OCI-LY1 (cell line): ENCODE data around the gene R3HDM1.
"Not testable (repeated sequence)": the region's sequence is repeated elsewhere in the genome, so short reads cannot be mapped to it uniquely, and the experiment has no call there.

Experiments
- H2AFZ ChIP-seq: fragments of 200-600 bp; sonication (generic), shearing (Covaris generic); 2 replicates; pipeline ENCODE4 v1.6.0; 2014; ENCODE audit warnings: antibody characterized with exemption, mild to moderate bottlenecking, low read length
- H3F3A ChIP-seq: fragments of 200-600 bp; sonication (generic), shearing (Covaris generic); 2 replicates; pipeline ENCODE4 v1.6.0; 2014; ENCODE audit warnings: mild to moderate bottlenecking, antibody characterized with exemption, low read length, moderate library complexity; ENCODE audit not compliant: insufficient read depth
- H3K27ac ChIP-seq: fragments of 200-600 bp; sonication (generic); 2 replicates; pipeline ENCODE4 v1.5.1; 2014; ENCODE audit warnings: low read length, mixed run types, mild to moderate bottlenecking, low read depth; ENCODE audit not compliant: poor library complexity, severe bottlenecking
- H3K27me3 ChIP-seq: fragments of 200-600 bp; sonication (generic); 2 replicates; pipeline ENCODE4 v1.6.0; 2014; ENCODE audit warnings: antibody characterized with exemption, mild to moderate bottlenecking, low read length, moderate library complexity; ENCODE audit not compliant: insufficient read depth
- H3K36me3 ChIP-seq: fragments of 200-600 bp; sonication (generic); 2 replicates; pipeline ENCODE4 v1.6.1; 2014; ENCODE audit warnings: mild to moderate bottlenecking, antibody characterized with exemption, low read length, moderate library complexity, mixed read lengths; ENCODE audit not compliant: insufficient read depth
- H3K4me1 ChIP-seq: fragments of 200-600 bp; sonication (generic); 2 replicates; pipeline ENCODE4 v1.5.1; 2014; ENCODE audit warnings: mild to moderate bottlenecking, low read length, moderate library complexity; ENCODE audit not compliant: insufficient read depth, severe bottlenecking
- H3K4me2 ChIP-seq: fragments of 200-600 bp; sonication (generic), shearing (Covaris generic); 2 replicates; pipeline ENCODE4 v1.6.1; 2014; ENCODE audit warnings: low read length
- H3K4me3 ChIP-seq: fragments of 200-600 bp; sonication (generic); 2 replicates; pipeline ENCODE4 v1.5.1; 2014; ENCODE audit warnings: low read length, low read depth, mild to moderate bottlenecking, mixed read lengths; ENCODE audit not compliant: poor library complexity, severe bottlenecking
- H3K79me2 ChIP-seq: fragments of 200-600 bp; shearing (Covaris generic); 2 replicates; pipeline ENCODE4 v1.6.1; 2016; ENCODE audit warnings: mixed run types, low read length, mixed read lengths; ENCODE audit not compliant: insufficient read depth
- H3K9ac ChIP-seq: fragments of 200-600 bp; sonication (generic), shearing (Covaris generic); 2 replicates; pipeline ENCODE4 v1.6.1; 2014; ENCODE audit warnings: mild to moderate bottlenecking, low read length, mixed read lengths
- H3K9me2 ChIP-seq: fragments of 200-600 bp; sonication (generic), shearing (Covaris generic); 2 replicates; pipeline ENCODE4 v1.6.1; 2014; ENCODE audit warnings: low read depth, mild to moderate bottlenecking, low read length, mixed read lengths
- H3K9me3 ChIP-seq: fragments of 200-600 bp; shearing (Covaris generic); 2 replicates; pipeline ENCODE4 v1.6.1; 2014; ENCODE audit warnings: low read length, mixed read lengths
- H4K20me1 ChIP-seq: fragments of 200-600 bp; sonication (generic), shearing (Covaris generic); 2 replicates; pipeline ENCODE4 v1.6.0; 2016; ENCODE audit warnings: mild to moderate bottlenecking, low read length; ENCODE audit not compliant: insufficient read depth
- CTCF ChIP-seq: fragments of 200-600 bp; sonication (generic), shearing (Covaris generic); IDR thresholded peaks from 2 replicates; pipeline ENCODE4 v1.5.1; 2017; ENCODE audit warnings: mild to moderate bottlenecking, antibody characterized with exemption, low read length, moderate library complexity, mixed read lengths
- EZH2 ChIP-seq: fragments of 200-600 bp; sonication (generic), shearing (Covaris generic); IDR thresholded peaks from 2 replicates; pipeline ENCODE4 v1.8.0; 2017; ENCODE audit warnings: borderline replicate concordance, mixed run types, mild to moderate bottlenecking, antibody characterized with exemption, low read length, moderate library complexity, mixed read lengths

Gene R3HDM1

DNA sequence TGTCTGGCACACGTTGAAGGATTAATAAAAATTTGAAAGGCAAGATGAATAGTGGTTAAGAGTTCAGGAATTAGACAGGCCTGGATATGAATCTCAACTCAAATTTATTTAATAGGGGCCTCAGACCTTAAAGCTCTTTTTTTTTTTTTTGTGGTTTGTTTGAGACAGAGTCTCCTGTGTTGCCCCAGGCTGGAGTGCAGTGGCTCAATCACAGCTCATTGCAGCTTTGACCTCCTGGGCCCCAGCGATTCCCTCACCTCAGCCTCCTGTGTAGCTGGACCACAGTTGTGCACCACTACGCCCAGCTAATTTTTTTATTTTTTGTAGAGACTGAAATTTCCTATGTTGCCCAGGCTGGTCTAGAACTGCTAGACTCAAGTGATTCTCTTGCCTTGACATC is 3.3 kb upstream of the R3HDM1 start:
- H3K9ac ChIP-seq, result peak overlapping the region; percentile 66; the same call in 1 of the 2 replicates
- H3K9me2 ChIP-seq, result no peaks in the 10 kb centered on the region
- H3K27me3 ChIP-seq, result no peaks in the 10 kb centered on the region
- no peak overlapping the region for H3K4me3 ChIP-seq
- no peak overlapping the region for H2AFZ ChIP-seq
- no peaks in the 10 kb centered on the region for H3F3A ChIP-seq
- 0 out of 2 replicates have a peak, but pooled peaks cover 11% of the 10 kb centered on the region for H3K36me3 ChIP-seq
- no peak overlapping the region for H3K27ac ChIP-seq
- no peaks in the 10 kb centered on the region for H3K9me3 ChIP-seq
- peaks cover 38% of the 10 kb centered on the region for H3K79me2 ChIP-seq
- H3K4me2 ChIP-seq, result peak overlapping the region; percentile 69; the same call in 1 of the 2 replicates
- H3K4me1 ChIP-seq, result peaks cover 30% of the 10 kb centered on the region
- H4K20me1 ChIP-seq, result no peaks in the 10 kb centered on the region
- TF ChIP-seq EZH2 (no peak), CTCF (no peak)

GRCh38 chr2:135530313-135531230 is 712 bp upstream of the R3HDM1 start, which contains the start of gene ZRANB3:
Gene ZRANB3, minus strand, starts transcription at chr2:135531218.
- H3F3A ChIP-seq, result no peaks in the 10 kb centered on the region
- no peaks in the 10 kb centered on the region for H4K20me1 ChIP-seq
- peak within 1 kb of the TSS; percentile 88 for H3K9ac ChIP-seq
- peaks cover 52% of the 10 kb centered on the region for H3K79me2 ChIP-seq
- H3K4me2 ChIP-seq, result peak within 1 kb of the TSS; percentile 94
- H3K36me3 ChIP-seq, result peaks cover 15% of the 10 kb centered on the region
- H3K27ac ChIP-seq, result peak within 1 kb of the TSS; percentile 83
- H3K9me3 ChIP-seq, result no peaks in the 10 kb centered on the region
- H3K4me3 ChIP-seq, result peak within 1 kb of the TSS; percentile 82
- H3K9me2 ChIP-seq, result no peaks in the 10 kb centered on the region
- no peak within 1 kb of the TSS for H2AFZ ChIP-seq
- TF ChIP-seq EZH2, result no peak
- TF ChIP-seq CTCF, result no peak
- peaks cover 45% of the 10 kb centered on the region for H3K4me1 ChIP-seq
- no peaks in the 10 kb centered on the region for H3K27me3 ChIP-seq

DNA sequence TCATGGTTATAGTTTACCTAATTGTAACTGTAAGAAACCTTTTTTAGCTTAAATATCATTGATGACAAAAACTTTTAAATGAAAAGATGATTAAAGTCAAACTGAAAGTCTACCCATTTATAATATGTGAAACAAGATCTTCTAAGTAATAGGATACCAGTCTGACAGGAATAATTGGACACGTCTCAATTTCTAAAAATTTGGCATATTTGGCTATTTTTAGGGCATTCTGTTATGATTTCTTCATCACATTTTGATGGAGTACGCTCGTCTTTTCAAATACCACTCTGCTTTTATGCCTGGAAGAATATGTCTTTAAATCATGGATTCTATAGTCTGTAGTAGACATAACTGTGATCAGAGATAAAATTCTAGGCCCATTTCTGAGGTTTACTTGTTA is 1.3 kb downstream of the R3HDM1 start:
- Histone ChIP-seq H3K36me3 (peaks cover 25% of the 10 kb centered on the region), H3K9me2 (no peaks in the 10 kb centered on the region), H3K4me2 (peak overlapping the region; percentile 94), H3K27me3 (no peaks in the 10 kb centered on the region), H3K79me2 (peaks cover 68% of the 10 kb centered on the region), H2AFZ (no peak overlapping the region), H4K20me1 (no peaks in the 10 kb centered on the region), H3K4me1 (peaks cover 44% of the 10 kb centered on the region), H3K9ac (peak overlapping the region; percentile 88), H3K4me3 (peak overlapping the region; percentile 82), H3K27ac (no peak overlapping the region), H3K9me3 (peaks cover 5% of the 10 kb centered on the region; the same call in 1 of the 2 replicates), H3F3A (no peaks in the 10 kb centered on the region)
- no peak for TF ChIP-seq CTCF
- TF ChIP-seq EZH2, result no peak

- H3K9ac ChIP-seq, H3K27ac ChIP-seq: not testable (repeated sequence)
Observed at GRCh38 chr2:135533545-135533944, 2.3 kb downstream of the R3HDM1 start.

More at GRCh38 chr2:135533545-135533944, 2.3 kb downstream of the R3HDM1 start:
- peaks cover 34% of the 10 kb centered on the region for H3K4me1 ChIP-seq
- not testable (repeated sequence) for H3F3A ChIP-seq, H2AFZ ChIP-seq, H3K9me3 ChIP-seq, H4K20me1 ChIP-seq, H3K9me2 ChIP-seq, H3K27me3 ChIP-seq
- peak overlapping the region; percentile 82 for H3K4me3 ChIP-seq
- H3K4me2 ChIP-seq, result peak overlapping the region; percentile 94
- H3K79me2 ChIP-seq, result peaks cover 67% of the 10 kb centered on the region
- H3K36me3 ChIP-seq, result peaks cover 32% of the 10 kb centered on the region
